ENCODE data around the gene MGAT4A. TPM values are rescaled to one million over a fixed set of nuclear protein-coding genes. Genes with fewer than 3 reads are reported as not detected.

MGAT4A gene
- total and polyA plus RNA-seq, 9 of the 15 experiments (the other 6 are each of a cell fraction or from before 2014, with no cell fraction given) = 0.03 to 0.53 (median 0.18) TPM; not detected in 2

DNA sequence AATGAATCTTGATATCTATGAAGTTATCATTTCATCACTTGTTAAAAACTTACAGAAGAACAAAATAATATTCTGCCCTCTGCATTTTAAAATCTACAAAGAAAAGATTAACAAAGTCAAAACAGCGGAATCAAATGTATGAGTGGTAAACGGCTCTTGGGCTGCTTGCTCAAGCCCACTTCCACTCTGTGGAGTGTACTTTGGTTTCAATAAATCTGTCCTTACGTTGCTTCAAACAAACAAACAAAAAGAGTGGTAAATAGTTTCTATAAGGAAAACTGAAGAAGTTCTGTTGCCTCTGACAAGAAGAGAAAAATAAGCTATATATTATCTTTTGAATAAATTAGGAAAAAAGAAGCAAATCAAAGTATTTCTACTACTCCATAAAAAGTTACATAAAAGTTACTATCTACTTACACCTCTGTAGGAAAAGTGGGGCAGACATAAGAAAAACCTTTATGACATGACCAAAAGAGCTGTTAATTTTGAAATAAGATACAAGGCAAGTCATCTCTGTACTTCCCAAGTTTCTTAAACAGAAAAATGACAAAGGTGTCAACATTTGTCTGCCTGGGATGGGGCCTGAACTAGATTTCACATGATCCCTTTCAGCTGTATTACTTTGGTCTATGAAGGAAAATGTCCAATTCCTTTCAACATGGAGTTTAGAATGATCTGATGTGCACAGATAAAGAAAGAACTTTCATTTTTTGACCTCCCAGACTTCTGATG, 56.5 kb downstream of the MGAT4A start (continued):
- TF ChIP-seq, protein P1, sequence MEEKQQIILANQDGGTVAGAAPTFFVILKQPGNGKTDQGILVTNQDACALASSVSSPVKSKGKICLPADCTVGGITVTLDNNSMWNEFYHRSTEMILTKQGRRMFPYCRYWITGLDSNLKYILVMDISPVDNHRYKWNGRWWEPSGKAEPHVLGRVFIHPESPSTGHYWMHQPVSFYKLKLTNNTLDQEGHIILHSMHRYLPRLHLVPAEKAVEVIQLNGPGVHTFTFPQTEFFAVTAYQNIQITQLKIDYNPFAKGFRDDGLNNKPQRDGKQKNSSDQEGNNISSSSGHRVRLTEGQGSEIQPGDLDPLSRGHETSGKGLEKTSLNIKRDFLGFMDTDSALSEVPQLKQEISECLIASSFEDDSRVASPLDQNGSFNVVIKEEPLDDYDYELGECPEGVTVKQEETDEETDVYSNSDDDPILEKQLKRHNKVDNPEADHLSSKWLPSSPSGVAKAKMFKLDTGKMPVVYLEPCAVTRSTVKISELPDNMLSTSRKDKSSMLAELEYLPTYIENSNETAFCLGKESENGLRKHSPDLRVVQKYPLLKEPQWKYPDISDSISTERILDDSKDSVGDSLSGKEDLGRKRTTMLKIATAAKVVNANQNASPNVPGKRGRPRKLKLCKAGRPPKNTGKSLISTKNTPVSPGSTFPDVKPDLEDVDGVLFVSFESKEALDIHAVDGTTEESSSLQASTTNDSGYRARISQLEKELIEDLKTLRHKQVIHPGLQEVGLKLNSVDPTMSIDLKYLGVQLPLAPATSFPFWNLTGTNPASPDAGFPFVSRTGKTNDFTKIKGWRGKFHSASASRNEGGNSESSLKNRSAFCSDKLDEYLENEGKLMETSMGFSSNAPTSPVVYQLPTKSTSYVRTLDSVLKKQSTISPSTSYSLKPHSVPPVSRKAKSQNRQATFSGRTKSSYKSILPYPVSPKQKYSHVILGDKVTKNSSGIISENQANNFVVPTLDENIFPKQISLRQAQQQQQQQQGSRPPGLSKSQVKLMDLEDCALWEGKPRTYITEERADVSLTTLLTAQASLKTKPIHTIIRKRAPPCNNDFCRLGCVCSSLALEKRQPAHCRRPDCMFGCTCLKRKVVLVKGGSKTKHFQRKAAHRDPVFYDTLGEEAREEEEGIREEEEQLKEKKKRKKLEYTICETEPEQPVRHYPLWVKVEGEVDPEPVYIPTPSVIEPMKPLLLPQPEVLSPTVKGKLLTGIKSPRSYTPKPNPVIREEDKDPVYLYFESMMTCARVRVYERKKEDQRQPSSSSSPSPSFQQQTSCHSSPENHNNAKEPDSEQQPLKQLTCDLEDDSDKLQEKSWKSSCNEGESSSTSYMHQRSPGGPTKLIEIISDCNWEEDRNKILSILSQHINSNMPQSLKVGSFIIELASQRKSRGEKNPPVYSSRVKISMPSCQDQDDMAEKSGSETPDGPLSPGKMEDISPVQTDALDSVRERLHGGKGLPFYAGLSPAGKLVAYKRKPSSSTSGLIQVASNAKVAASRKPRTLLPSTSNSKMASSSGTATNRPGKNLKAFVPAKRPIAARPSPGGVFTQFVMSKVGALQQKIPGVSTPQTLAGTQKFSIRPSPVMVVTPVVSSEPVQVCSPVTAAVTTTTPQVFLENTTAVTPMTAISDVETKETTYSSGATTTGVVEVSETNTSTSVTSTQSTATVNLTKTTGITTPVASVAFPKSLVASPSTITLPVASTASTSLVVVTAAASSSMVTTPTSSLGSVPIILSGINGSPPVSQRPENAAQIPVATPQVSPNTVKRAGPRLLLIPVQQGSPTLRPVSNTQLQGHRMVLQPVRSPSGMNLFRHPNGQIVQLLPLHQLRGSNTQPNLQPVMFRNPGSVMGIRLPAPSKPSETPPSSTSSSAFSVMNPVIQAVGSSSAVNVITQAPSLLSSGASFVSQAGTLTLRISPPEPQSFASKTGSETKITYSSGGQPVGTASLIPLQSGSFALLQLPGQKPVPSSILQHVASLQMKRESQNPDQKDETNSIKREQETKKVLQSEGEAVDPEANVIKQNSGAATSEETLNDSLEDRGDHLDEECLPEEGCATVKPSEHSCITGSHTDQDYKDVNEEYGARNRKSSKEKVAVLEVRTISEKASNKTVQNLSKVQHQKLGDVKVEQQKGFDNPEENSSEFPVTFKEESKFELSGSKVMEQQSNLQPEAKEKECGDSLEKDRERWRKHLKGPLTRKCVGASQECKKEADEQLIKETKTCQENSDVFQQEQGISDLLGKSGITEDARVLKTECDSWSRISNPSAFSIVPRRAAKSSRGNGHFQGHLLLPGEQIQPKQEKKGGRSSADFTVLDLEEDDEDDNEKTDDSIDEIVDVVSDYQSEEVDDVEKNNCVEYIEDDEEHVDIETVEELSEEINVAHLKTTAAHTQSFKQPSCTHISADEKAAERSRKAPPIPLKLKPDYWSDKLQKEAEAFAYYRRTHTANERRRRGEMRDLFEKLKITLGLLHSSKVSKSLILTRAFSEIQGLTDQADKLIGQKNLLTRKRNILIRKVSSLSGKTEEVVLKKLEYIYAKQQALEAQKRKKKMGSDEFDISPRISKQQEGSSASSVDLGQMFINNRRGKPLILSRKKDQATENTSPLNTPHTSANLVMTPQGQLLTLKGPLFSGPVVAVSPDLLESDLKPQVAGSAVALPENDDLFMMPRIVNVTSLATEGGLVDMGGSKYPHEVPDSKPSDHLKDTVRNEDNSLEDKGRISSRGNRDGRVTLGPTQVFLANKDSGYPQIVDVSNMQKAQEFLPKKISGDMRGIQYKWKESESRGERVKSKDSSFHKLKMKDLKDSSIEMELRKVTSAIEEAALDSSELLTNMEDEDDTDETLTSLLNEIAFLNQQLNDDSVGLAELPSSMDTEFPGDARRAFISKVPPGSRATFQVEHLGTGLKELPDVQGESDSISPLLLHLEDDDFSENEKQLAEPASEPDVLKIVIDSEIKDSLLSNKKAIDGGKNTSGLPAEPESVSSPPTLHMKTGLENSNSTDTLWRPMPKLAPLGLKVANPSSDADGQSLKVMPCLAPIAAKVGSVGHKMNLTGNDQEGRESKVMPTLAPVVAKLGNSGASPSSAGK (IDR thresholded peaks at IDR 0.05) = no peak
- TF ChIP-seq BMI1 (IDR thresholded peaks at IDR 0.05; ENCODE audit: low read length) = no peak
- no peak for TF ChIP-seq ZBTB7A (IDR thresholded peaks at IDR 0.05; ENCODE audit: borderline replicate concordance, control insufficient read depth, low read depth, low read length)

All from K562 (cell line).